ENCODE results near the gene MBD3L3. TPM values are rescaled to one million over a fixed set of nuclear protein-coding genes. Genes with fewer than 3 reads are reported as not detected.
A peak's percentile ranks its signal among the peaks of the same experiment; 100 is the strongest.

Gene MBD3L3
- total RNA-seq, 1 donor from 2014 or later, result not detected

GRCh38 chr19:7098701-7099596 lies 40.5 kb upstream of the MBD3L3 start:
- peaks cover 13% of the 10 kb centered on the region for H3K36me3 Mint-ChIP-seq (ENCODE audit: low read depth)
- H3K27me3 Mint-ChIP-seq (ENCODE audit: low read depth), result no peaks in the 10 kb centered on the region
- peak overlapping the region; percentile 89 for H3K4me3 Mint-ChIP-seq (ENCODE audit: unreplicated experiment)
- no peak for TF ChIP-seq CTCF (IDR thresholded peaks at IDR 0.05)
- peaks cover 9% of the 10 kb centered on the region for H3K4me1 Mint-ChIP-seq (ENCODE audit: low read depth)
- DNase-seq (ENCODE audit: low spot score), result peak; percentile 97
- H3K9me3 Mint-ChIP-seq (ENCODE audit: low read depth), result peaks cover 25% of the 10 kb centered on the region
- H3K27ac Mint-ChIP-seq (ENCODE audit: unreplicated experiment), result peak overlapping the region; percentile 93

- H3K36me3 Mint-ChIP-seq (ENCODE audit: low read depth), result peaks cover 13% of the 10 kb centered on the region
- no peak for DNase-seq (ENCODE audit: low spot score)
- H3K27me3 Mint-ChIP-seq (ENCODE audit: low read depth), result no peaks in the 10 kb centered on the region
- H3K9me3 Mint-ChIP-seq (ENCODE audit: low read depth), result peaks cover 29% of the 10 kb centered on the region
- peak overlapping the region; percentile 8 for H3K27ac Mint-ChIP-seq (ENCODE audit: unreplicated experiment)
- H3K4me1 Mint-ChIP-seq (ENCODE audit: low read depth), result peaks cover 9% of the 10 kb centered on the region
- peak overlapping the region; percentile 89 for H3K4me3 Mint-ChIP-seq (ENCODE audit: unreplicated experiment)
- TF ChIP-seq CTCF (IDR thresholded peaks at IDR 0.05), result no peak
These were observed 39.6 kb upstream of the MBD3L3 start for GRCh38 chr19:7098096-7098495.

- Mint-ChIP-seq H3K4me1 (ENCODE audit: low read depth) (no peaks in the 10 kb centered on the region), H3K27ac (ENCODE audit: unreplicated experiment) (no peak overlapping the region), H3K36me3 (ENCODE audit: low read depth) (peaks cover 26% of the 10 kb centered on the region), H3K4me3 (ENCODE audit: unreplicated experiment) (no peak overlapping the region), H3K27me3 (ENCODE audit: low read depth) (no peaks in the 10 kb centered on the region), H3K9me3 (ENCODE audit: low read depth) (peaks cover 45% of the 10 kb centered on the region)
- no peak for DNase-seq (ENCODE audit: low spot score)
- TF ChIP-seq CTCF (IDR thresholded peaks at IDR 0.05), result no peak
These were observed 30.5 kb upstream of the MBD3L3 start for GRCh38 chr19:7088999-7089398.

GRCh38 chr19:7083076-7083956 lies 24.8 kb upstream of the MBD3L3 start:
- H3K4me3 Mint-ChIP-seq (ENCODE audit: unreplicated experiment), result no peak overlapping the region
- peaks cover 71% of the 10 kb centered on the region for H3K36me3 Mint-ChIP-seq (ENCODE audit: low read depth)
- no peak for TF ChIP-seq CTCF (IDR thresholded peaks at IDR 0.05)
- H3K9me3 Mint-ChIP-seq (ENCODE audit: low read depth), result peaks cover 57% of the 10 kb centered on the region
- H3K4me1 Mint-ChIP-seq (ENCODE audit: low read depth), result no peaks in the 10 kb centered on the region
- no peak for DNase-seq (ENCODE audit: low spot score)
- no peaks in the 10 kb centered on the region for H3K27me3 Mint-ChIP-seq (ENCODE audit: low read depth)
- H3K27ac Mint-ChIP-seq (ENCODE audit: unreplicated experiment), result no peak overlapping the region

- Mint-ChIP-seq H3K27ac (ENCODE audit: unreplicated experiment) (no peak overlapping the region), H3K4me3 (ENCODE audit: unreplicated experiment) (no peak overlapping the region), H3K9me3 (ENCODE audit: low read depth) (peaks cover 52% of the 10 kb centered on the region), H3K27me3 (ENCODE audit: low read depth) (no peaks in the 10 kb centered on the region), H3K36me3 (ENCODE audit: low read depth) (peaks cover 84% of the 10 kb centered on the region), H3K4me1 (ENCODE audit: low read depth) (no peaks in the 10 kb centered on the region)
- DNase-seq (ENCODE audit: low spot score), result no peak
- TF ChIP-seq CTCF (IDR thresholded peaks at IDR 0.05), result no peak
These were observed 19.5 kb upstream of the MBD3L3 start for GRCh38 chr19:7078008-7078407.
